Lower leg skin (tissue), 3 donors: ENCODE measurements around the gene GPRIN2.
"Not testable (repeated sequence)": the region's sequence is repeated elsewhere in the genome, so short reads cannot be mapped to it uniquely, and the experiment has no call there.

Experiments
- POLR2A ChIP-seq, 2 donors: fragments of 450-650 bp; IDR thresholded peaks; one replicate each; pipeline ENCODE4 v1.6.1; 2016 to 2017; ENCODE audit warnings: antibody characterized with exemption in 2 of 2, mild to moderate bottlenecking in 1 of 2, moderate library complexity in 1 of 2
- TF ChIP-seq, protein P1 (sequence below), 3 donors: fragments of 450-650 bp; IDR thresholded peaks; one replicate each; pipeline ENCODE4 v1.5.1; 2016; ENCODE audit warnings: antibody characterized with exemption in 3 of 3, mild to moderate bottlenecking in 3 of 3, moderate library complexity in 2 of 3

GRCh38 chr10:46567151-46567550, 10.7 kb upstream of the GPRIN2 start:
- TF ChIP-seq, protein P1, sequence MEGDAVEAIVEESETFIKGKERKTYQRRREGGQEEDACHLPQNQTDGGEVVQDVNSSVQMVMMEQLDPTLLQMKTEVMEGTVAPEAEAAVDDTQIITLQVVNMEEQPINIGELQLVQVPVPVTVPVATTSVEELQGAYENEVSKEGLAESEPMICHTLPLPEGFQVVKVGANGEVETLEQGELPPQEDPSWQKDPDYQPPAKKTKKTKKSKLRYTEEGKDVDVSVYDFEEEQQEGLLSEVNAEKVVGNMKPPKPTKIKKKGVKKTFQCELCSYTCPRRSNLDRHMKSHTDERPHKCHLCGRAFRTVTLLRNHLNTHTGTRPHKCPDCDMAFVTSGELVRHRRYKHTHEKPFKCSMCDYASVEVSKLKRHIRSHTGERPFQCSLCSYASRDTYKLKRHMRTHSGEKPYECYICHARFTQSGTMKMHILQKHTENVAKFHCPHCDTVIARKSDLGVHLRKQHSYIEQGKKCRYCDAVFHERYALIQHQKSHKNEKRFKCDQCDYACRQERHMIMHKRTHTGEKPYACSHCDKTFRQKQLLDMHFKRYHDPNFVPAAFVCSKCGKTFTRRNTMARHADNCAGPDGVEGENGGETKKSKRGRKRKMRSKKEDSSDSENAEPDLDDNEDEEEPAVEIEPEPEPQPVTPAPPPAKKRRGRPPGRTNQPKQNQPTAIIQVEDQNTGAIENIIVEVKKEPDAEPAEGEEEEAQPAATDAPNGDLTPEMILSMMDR (IDR thresholded peaks at IDR 0.05): not testable (repeated sequence)
- not testable (repeated sequence) for TF ChIP-seq POLR2A (IDR thresholded peaks at IDR 0.05)
